RWPE1 (cell line): ENCODE measurements around the gene RAB3B.
A peak's percentile ranks its signal among the peaks of the same experiment; 100 is the strongest.

Experiments
- CTCF ChIA-PET: fragments of 350-600 bp; sonication (Branson Sonifier 250); formaldehyde crosslinking; extraction: SDS; loops from one replicate; lab custom pipeline; 2021; lab: Yijun Ruan, JAX
- POLR2A ChIA-PET: fragments of 400-600 bp; formaldehyde crosslinking; extraction: SDS; loops from one replicate; lab custom pipeline; 2020; ENCODE audit warnings: antibody characterized with exemption; ENCODE audit not compliant: low non-redundant PET; lab: Yijun Ruan, JAX
- DNase-seq: peaks from one replicate; pipeline ENCODE4 v3.0.0; 2012; ENCODE audit warnings: low spot score
- H3K27ac ChIP-seq: fragments of 450-650 bp; 2 replicates; pipeline ENCODE4 v1.5.1; 2017
- CTCF ChIP-seq: fragments of 450-650 bp; conservative IDR thresholded peaks from 2 replicates; pipeline ENCODE4 v1.5.1; 2017; ENCODE audit warnings: low read depth, mild to moderate bottlenecking

The RAB3B gene

GRCh38 chr1:51952638-51953037 lies 37.9 kb downstream of the RAB3B start:
- CTCF ChIA-PET: no interaction called here
- DNase-seq: no peak
- H3K27ac ChIP-seq: no peak overlapping the region
- TF ChIP-seq CTCF: no peak
- POLR2A ChIA-PET: no interaction called here

GRCh38 chr1:51950701-51951100 lies 39.8 kb downstream of the RAB3B start:
- CTCF ChIA-PET: interaction anchor here (0.7 kb wide), 1 partner anchor 10 kb away, joined by 3 read pairs; no protein-coding TSS in a partner anchor
- TF ChIP-seq CTCF: no peak
- DNase-seq: no peak
- H3K27ac ChIP-seq: no peak overlapping the region
- POLR2A ChIA-PET: no interaction called here

- ChIA-PET CTCF (interaction anchor here (0.6 kb wide), 1 partner anchor 49 kb away, joined by 3 read pairs; no protein-coding TSS in a partner anchor), POLR2A (interaction anchor here (0.5 kb wide), 1 partner anchor 521 kb away, joined by 4 read pairs; no protein-coding TSS in a partner anchor)
- DNase-seq: no peak
- peak overlapping the region; percentile 51 for H3K27ac ChIP-seq
- TF ChIP-seq CTCF: no peak
These were observed 41.3 kb downstream of the RAB3B start for GRCh38 chr1:51949014-51949702.

GRCh38 chr1:51948491-51948915 lies 42.0 kb downstream of the RAB3B start:
- no peak overlapping the region; the same call in 1 of the 2 replicates for H3K27ac ChIP-seq
- TF ChIP-seq CTCF: no peak

GRCh38 chr1:51946300-51946699 lies 44.2 kb downstream of the RAB3B start:
- no peak overlapping the region for H3K27ac ChIP-seq
- POLR2A ChIA-PET: no interaction called here
- CTCF ChIA-PET: interaction anchor here (0.6 kb wide), 1 partner anchor 20 kb away, joined by 3 read pairs; no protein-coding TSS in a partner anchor
- TF ChIP-seq CTCF: no peak
- DNase-seq: no peak

More at GRCh38 chr1:51948491-51948915, 42.0 kb downstream of the RAB3B start:
- DNase-seq: peak; percentile 77
- POLR2A ChIA-PET: interaction anchor here (0.5 kb wide), 1 partner anchor 520 kb away, joined by 4 read pairs; no protein-coding TSS in a partner anchor
- CTCF ChIA-PET: interaction anchor here (0.6 kb wide), 1 partner anchor 48 kb away, joined by 3 read pairs; no protein-coding TSS in a partner anchor

- CTCF ChIA-PET: no interaction called here
- DNase-seq: no peak
- POLR2A ChIA-PET: no interaction called here
- no peak overlapping the region for H3K27ac ChIP-seq
- TF ChIP-seq CTCF: no peak
These were observed 44.9 kb downstream of the RAB3B start for GRCh38 chr1:51945591-51945990.
